22Rv1 (cell line): ENCODE measurements around the gene TSPYL1.

Source experiments
- H3K27ac ChIP-seq: fragments of 450-650 bp; 2 replicates; pipeline ENCODE4 v1.5.1; 2017
- CTCF ChIP-seq: fragments of 450-650 bp; IDR thresholded peaks from 2 replicates; pipeline ENCODE4 v1.5.1; 2017; ENCODE audit warnings: mild to moderate bottlenecking
- ZFX ChIP-seq: fragments of 450-650 bp; IDR thresholded peaks from 2 replicates; pipeline ENCODE4 v1.6.1; 2017; ENCODE audit warnings: antibody characterized with exemption, borderline replicate concordance

The TSPYL1 gene

GRCh38 chr6:116271149-116271708, 8.5 kb downstream of the TSPYL1 start:
- TF ChIP-seq CTCF (no peak), ZFX (no peak)
- no peak overlapping the region for H3K27ac ChIP-seq

GRCh38 chr6:116268589-116269293, 11.0 kb downstream of the TSPYL1 start:
- no peak overlapping the region for H3K27ac ChIP-seq
- TF ChIP-seq CTCF (peak; percentile 94), ZFX (no peak)

GRCh38 chr6:116267836-116268588, 11.7 kb downstream of the TSPYL1 start:
- no peak overlapping the region for H3K27ac ChIP-seq

GRCh38 chr6:116266803-116267202, 12.9 kb downstream of the TSPYL1 start:
- TF ChIP-seq ZFX = no peak
- TF ChIP-seq CTCF = no peak
- H3K27ac ChIP-seq = no peak overlapping the region

More at GRCh38 chr6:116267836-116268588, 11.7 kb downstream of the TSPYL1 start:
- TF ChIP-seq CTCF = no peak
- TF ChIP-seq ZFX = no peak

GRCh38 chr6:116265041-116265829, 14.5 kb downstream of the TSPYL1 start:
- TF ChIP-seq ZFX = no peak
- no peak for TF ChIP-seq CTCF
- H3K27ac ChIP-seq = no peak overlapping the region

GRCh38 chr6:116263353-116263752, 16.4 kb downstream of the TSPYL1 start:
- H3K27ac ChIP-seq = no peak overlapping the region
- TF ChIP-seq CTCF (no peak), ZFX (no peak)
